HG02970 (cell line): Measurements from ENCODE around the gene SYTL5.
A peak's percentile ranks its signal among the peaks of the same experiment; 100 is the strongest.

Experiments used
- ATAC-seq: cut with Tn5 transposase; IDR thresholded peaks from one replicate; pipeline ENCODE4 v1.9.1; 2021; ENCODE audit warnings: mild to moderate bottlenecking, moderate library complexity, moderate number of reproducible peaks; ENCODE audit not compliant: unreplicated experiment, low FRiP score

SYTL5 gene

GRCh38 chrX:38086451-38087215 is 80.3 kb downstream of the SYTL5 start:
- no peak for ATAC-seq

- ATAC-seq: no peak
Observed at GRCh38 chrX:38087594-38087993, 81.2 kb downstream of the SYTL5 start.

GRCh38 chrX:38089173-38089982 is 83.0 kb downstream of the SYTL5 start:
- ATAC-seq: no peak

GRCh38 chrX:38095971-38096529 is 89.7 kb downstream of the SYTL5 start:
- ATAC-seq: no peak

- no peak for ATAC-seq
Observed at GRCh38 chrX:38099688-38100087, 93.3 kb downstream of the SYTL5 start.

GRCh38 chrX:38102240-38102639 is 95.9 kb downstream of the SYTL5 start:
- ATAC-seq: no peak

GRCh38 chrX:38102875-38103274 is 96.5 kb downstream of the SYTL5 start:
- ATAC-seq: no peak

GRCh38 chrX:38103857-38104812 is 97.8 kb downstream of the SYTL5 start:
- ATAC-seq: peak; percentile 47

GRCh38 chrX:38105216-38105725 is 98.9 kb downstream of the SYTL5 start:
- ATAC-seq: no peak

GRCh38 chrX:38106991-38107655 is 100.8 kb downstream of the SYTL5 start:
- ATAC-seq: no peak

GRCh38 chrX:38108364-38108763 is 102.0 kb downstream of the SYTL5 start:
- ATAC-seq: no peak

- no peak for ATAC-seq
Observed at GRCh38 chrX:38109042-38109898, 102.9 kb downstream of the SYTL5 start.

GRCh38 chrX:38110231-38110630 is 103.9 kb downstream of the SYTL5 start:
- ATAC-seq: no peak

- ATAC-seq: no peak
Observed at GRCh38 chrX:38111196-38111595, 104.8 kb downstream of the SYTL5 start.

GRCh38 chrX:38112566-38112965 is 106.2 kb downstream of the SYTL5 start:
- ATAC-seq: peak; percentile 55

- ATAC-seq: no peak
Observed at GRCh38 chrX:38116706-38117105, 110.4 kb downstream of the SYTL5 start.

- ATAC-seq: no peak
Observed at GRCh38 chrX:38117485-38117884, 111.1 kb downstream of the SYTL5 start.

- ATAC-seq: no peak
Observed at GRCh38 chrX:38124000-38124399, 117.6 kb downstream of the SYTL5 start.

- ATAC-seq: no peak
Observed at GRCh38 chrX:38126179-38126578, 119.8 kb downstream of the SYTL5 start.
